MCF 10A (cell line): ENCODE data around the gene ORAI3. TPM values are rescaled to one million over a fixed set of nuclear protein-coding genes. Genes with fewer than 3 reads are reported as not detected.

Experiments
- BruUV-seq: library from RNA; stranded (reverse); fragments of 400-500 nt; replicated peaks from 2 replicates; lab custom pipeline; 2021; lab: Mats Ljungman, UMichigan
- CTCF ChIA-PET: fragments of 300-600 bp; sonication (Branson Sonifier 250); formaldehyde crosslinking; extraction: SDS; loops from one replicate; lab custom pipeline; 2021; ENCODE audit warnings: antibody characterized with exemption, inconsistent platforms; lab: Yijun Ruan, JAX
- POLR2A ChIA-PET: fragments of 300-600, 350-650 bp; sonication (Branson Sonifier 250); formaldehyde crosslinking; extraction: SDS; loops from one replicate; lab custom pipeline; 2020; ENCODE audit warnings: antibody characterized with exemption, inconsistent platforms; lab: Yijun Ruan, JAX
- DNase-seq: peaks from one replicate; pipeline ENCODE4 v3.0.0-alpha.2; 2018; ENCODE audit not compliant: unreplicated experiment
- H3K27ac Mint-ChIP-seq: one replicate; pipeline ENCODE4 v1.8.0; 2022; ENCODE audit warnings: mild to moderate bottlenecking, low read depth, mixed read lengths; ENCODE audit not compliant: unreplicated experiment
- H3K27me3 Mint-ChIP-seq: one replicate; pipeline ENCODE4 v1.8.0; 2022; ENCODE audit warnings: mixed read lengths; ENCODE audit not compliant: insufficient read depth, unreplicated experiment
- H3K36me3 Mint-ChIP-seq: one replicate; pipeline ENCODE4 v1.8.0; 2022; ENCODE audit warnings: mild to moderate bottlenecking, moderate library complexity, mixed read lengths; ENCODE audit not compliant: insufficient read depth, unreplicated experiment
- H3K4me1 Mint-ChIP-seq: one replicate; pipeline ENCODE4 v1.8.0; 2022; ENCODE audit warnings: mixed read lengths; ENCODE audit not compliant: insufficient read depth, unreplicated experiment
- H3K4me3 Mint-ChIP-seq: one replicate; pipeline ENCODE4 v1.8.0; 2022; ENCODE audit warnings: mild to moderate bottlenecking, moderate library complexity, mixed read lengths; ENCODE audit not compliant: unreplicated experiment
- H3K9me3 Mint-ChIP-seq: one replicate; pipeline ENCODE4 v1.8.0; 2022; ENCODE audit warnings: mixed read lengths; ENCODE audit not compliant: unreplicated experiment
- intact Hi-C: fragments of 100-400 bp; cut with micrococcal nuclease; formaldehyde crosslinking; loops from 2 replicates; pipeline ENCODE4 v1.14.1; 2022
- total RNA-seq: library from RNA; stranded (reverse); gene quantifications from 2 replicates; pipeline ENCODE4 v1.2.3, GENCODE V29; 2022
- TF ChIP-seq, protein P1 (sequence below): fragments of 200-600 bp; IDR thresholded peaks from one replicate; pipeline ENCODE4 v1.8.0; 2022; ENCODE audit warnings: antibody characterized with exemption, mild to moderate bottlenecking; ENCODE audit not compliant: unreplicated experiment

Gene ORAI3
- total RNA-seq, 1 experiment from 2014 or later: 16.2 TPM

- Mint-ChIP-seq H3K4me3 (peak overlapping the region; percentile 78), H3K4me1 (peaks cover 11% of the 10 kb centered on the region), H3K9me3 (no peaks in the 10 kb centered on the region), H3K27me3 (no peaks in the 10 kb centered on the region), H3K27ac (peak overlapping the region; percentile 70), H3K36me3 (no peaks in the 10 kb centered on the region)
- DNase-seq: peak; percentile 75
- POLR2A ChIA-PET: interaction anchor here (0.7 to 2.7 kb wide), 6 partner anchors 35 to 462 kb away, joined by 3 to 13 read pairs (median 5); partner anchors contain the start of genes ARMC5, STX4, ZNF646 and ZNF668
- TF ChIP-seq, protein P1, sequence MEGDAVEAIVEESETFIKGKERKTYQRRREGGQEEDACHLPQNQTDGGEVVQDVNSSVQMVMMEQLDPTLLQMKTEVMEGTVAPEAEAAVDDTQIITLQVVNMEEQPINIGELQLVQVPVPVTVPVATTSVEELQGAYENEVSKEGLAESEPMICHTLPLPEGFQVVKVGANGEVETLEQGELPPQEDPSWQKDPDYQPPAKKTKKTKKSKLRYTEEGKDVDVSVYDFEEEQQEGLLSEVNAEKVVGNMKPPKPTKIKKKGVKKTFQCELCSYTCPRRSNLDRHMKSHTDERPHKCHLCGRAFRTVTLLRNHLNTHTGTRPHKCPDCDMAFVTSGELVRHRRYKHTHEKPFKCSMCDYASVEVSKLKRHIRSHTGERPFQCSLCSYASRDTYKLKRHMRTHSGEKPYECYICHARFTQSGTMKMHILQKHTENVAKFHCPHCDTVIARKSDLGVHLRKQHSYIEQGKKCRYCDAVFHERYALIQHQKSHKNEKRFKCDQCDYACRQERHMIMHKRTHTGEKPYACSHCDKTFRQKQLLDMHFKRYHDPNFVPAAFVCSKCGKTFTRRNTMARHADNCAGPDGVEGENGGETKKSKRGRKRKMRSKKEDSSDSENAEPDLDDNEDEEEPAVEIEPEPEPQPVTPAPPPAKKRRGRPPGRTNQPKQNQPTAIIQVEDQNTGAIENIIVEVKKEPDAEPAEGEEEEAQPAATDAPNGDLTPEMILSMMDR: no peak
- CTCF ChIA-PET: interaction anchor here (0.6 to 3.3 kb wide), 6 partner anchors 13 to 870 kb away, joined by 3 to 44 read pairs (median 4); partner anchors contain the start of genes HSD3B7, VKORC1 and ZNF843
- intact Hi-C loops: loop anchor here (2.0 to 5.0 kb wide), 2 partner anchors 34 to 75 kb away; partner anchors contain the start of gene STX4
- TSS peak; percentile 60 for BruUV-seq
Measured at GRCh38 chr16:30997725-30998711, 49.1 kb downstream of the ORAI3 start.

DNA sequence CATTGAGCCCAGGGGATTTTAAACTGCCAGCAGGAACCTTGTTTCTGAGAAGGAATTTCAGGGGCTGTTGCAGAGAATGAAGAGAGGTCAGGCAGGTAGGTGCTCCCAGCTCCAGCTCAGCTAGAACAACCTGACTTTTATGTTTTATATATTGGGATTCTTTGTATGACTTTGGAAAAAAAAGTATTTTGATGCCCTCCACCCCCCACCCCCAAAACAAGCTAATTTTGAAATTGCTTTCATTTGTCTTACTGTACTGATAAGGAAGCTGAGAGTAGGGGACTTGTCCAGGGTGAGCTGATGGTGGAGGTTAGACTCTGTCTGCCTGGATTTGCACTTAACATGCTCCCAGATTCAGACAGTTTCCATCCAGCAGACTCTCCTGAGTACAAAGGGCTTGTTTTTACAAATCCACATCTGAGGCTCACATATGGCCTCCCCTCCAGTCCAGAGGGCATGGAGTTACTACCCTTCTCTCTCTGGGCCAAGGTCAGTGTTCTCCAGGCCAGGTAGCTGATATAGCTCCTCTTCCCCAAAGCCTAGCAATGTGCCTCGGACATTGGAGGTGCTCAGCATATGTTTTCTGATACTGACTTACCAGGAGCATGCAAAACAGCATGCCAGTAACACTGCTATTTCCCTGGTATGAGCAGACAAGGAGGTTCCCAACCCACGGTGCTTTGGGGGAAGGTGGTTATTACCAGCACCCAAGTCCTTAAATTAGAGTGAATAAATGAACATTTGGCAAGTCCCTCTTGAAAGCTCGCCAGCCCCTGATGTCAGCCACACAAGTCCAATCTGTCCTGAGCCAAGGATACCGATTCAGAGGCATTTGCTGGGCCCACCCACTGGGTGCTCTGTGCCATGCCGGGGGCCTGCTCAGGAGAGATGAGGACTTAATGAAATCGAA lies 50.2 kb downstream of the ORAI3 start:
- BruUV-seq: no TSS peak
- Mint-ChIP-seq H3K36me3 (no peaks in the 10 kb centered on the region), H3K27ac (peak overlapping the region; percentile 70), H3K4me1 (peaks cover 11% of the 10 kb centered on the region), H3K9me3 (no peaks in the 10 kb centered on the region), H3K27me3 (peaks cover 8% of the 10 kb centered on the region), H3K4me3 (no peak overlapping the region)
- ChIA-PET POLR2A (interaction anchor here (0.6 to 2.7 kb wide), 7 partner anchors 34 to 460 kb away, joined by 3 to 13 read pairs (median 3); partner anchors contain the start of genes ARMC5, STX4, ZNF646 and ZNF668), CTCF (interaction anchor here (0.6 to 3.3 kb wide), 9 partner anchors 14 to 870 kb away, joined by 3 to 44 read pairs (median 4); partner anchors contain the start of genes HSD3B7, VKORC1 and ZNF843)
- DNase-seq: no peak
- TF ChIP-seq, protein P1: no peak
- intact Hi-C loops: loop anchor here (5.0 kb wide), 1 partner anchor 33 kb away; the partner anchor contains the start of gene STX4

DNA sequence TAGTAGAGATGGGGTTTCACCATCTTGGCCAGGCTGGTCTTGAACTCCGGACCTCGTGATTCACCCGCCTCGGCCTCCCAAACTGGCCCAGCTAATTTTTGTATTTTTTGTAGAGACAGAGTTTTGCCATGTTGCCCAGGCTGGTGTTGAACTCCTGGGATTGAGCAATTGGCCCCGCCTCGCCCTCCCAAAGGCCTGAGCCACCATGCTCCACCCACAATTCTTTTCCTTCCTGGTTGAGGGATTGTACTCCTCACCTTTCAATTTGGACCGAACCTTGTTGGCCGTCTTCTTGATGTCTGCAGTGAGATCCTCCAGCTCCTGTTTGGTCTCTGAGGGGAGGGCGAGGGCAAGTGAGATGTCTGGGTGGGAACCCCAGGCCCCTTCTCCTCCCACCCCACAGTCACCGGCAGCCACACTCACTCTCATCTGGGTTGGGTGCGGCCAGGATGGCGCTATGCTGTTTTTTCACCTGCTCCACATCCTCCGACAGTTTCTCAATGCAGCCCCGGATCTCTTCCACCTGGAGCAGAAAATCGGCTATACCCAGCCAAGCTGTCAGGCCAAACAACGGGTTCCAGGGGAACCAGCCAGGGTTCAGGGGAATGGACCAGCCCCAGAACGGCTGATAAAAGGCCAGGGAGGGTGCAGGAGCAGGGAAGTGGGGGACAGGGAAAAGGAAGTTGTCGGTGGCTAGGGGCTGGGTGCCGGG lies 52.0 kb downstream of the ORAI3 start:
- POLR2A ChIA-PET: interaction anchor here (0.6 to 2.7 kb wide), 2 partner anchors 67 to 72 kb away, joined by 3 to 13 read pairs; partner anchors contain the start of genes ZNF646 and ZNF668
- no peaks in the 10 kb centered on the region for H3K9me3 Mint-ChIP-seq
- CTCF ChIA-PET: interaction anchor here (0.6 to 3.3 kb wide), 3 partner anchors 16 to 46 kb away, joined by 3 to 44 read pairs (median 3); partner anchors contain the start of gene HSD3B7

More for the DNA sequence above, 52.0 kb downstream of the ORAI3 start:
- Mint-ChIP-seq H3K36me3 (no peaks in the 10 kb centered on the region), H3K27me3 (peaks cover 8% of the 10 kb centered on the region), H3K4me3 (no peak overlapping the region), H3K27ac (no peak overlapping the region), H3K4me1 (peaks cover 6% of the 10 kb centered on the region)
- intact Hi-C loops: no loop called here
- no TSS peak for BruUV-seq
- TF ChIP-seq, protein P1: no peak
- no peak for DNase-seq
